HG02840 (cell line): ENCODE data around the gene INSR.
"Not testable (repeated sequence)": the region's sequence is repeated elsewhere in the genome, so short reads cannot be mapped to it uniquely, and the experiment has no call there.

Experiments used
- ATAC-seq: cut with Tn5 transposase; IDR thresholded peaks from one replicate; pipeline ENCODE4 v1.9.1; 2021; ENCODE audit warnings: mild to moderate bottlenecking, moderate library complexity, moderate number of reproducible peaks; ENCODE audit not compliant: unreplicated experiment, low FRiP score

The INSR gene

GRCh38 chr19:7149956-7150705, 144.1 kb downstream of the INSR start:
- no peak for ATAC-seq

- ATAC-seq = not testable (repeated sequence)
Observed at GRCh38 chr19:7147119-7147675, 147.0 kb downstream of the INSR start.

- not testable (repeated sequence) for ATAC-seq
Observed at GRCh38 chr19:7146086-7146485, 148.1 kb downstream of the INSR start.

GRCh38 chr19:7145494-7145893, 148.7 kb downstream of the INSR start:
- ATAC-seq = no peak

- ATAC-seq = no peak
Observed at GRCh38 chr19:7142771-7143170, 151.4 kb downstream of the INSR start.

GRCh38 chr19:7140137-7140536, 154.1 kb downstream of the INSR start:
- ATAC-seq = no peak

- no peak for ATAC-seq
Observed at GRCh38 chr19:7139095-7139494, 155.1 kb downstream of the INSR start.

- ATAC-seq = no peak
Observed at GRCh38 chr19:7138402-7138801, 155.8 kb downstream of the INSR start.

- no peak for ATAC-seq
Observed at GRCh38 chr19:7137120-7137519, 157.1 kb downstream of the INSR start.

- ATAC-seq = no peak
Observed at GRCh38 chr19:7132054-7132453, 162.2 kb downstream of the INSR start.

GRCh38 chr19:7130043-7130442, 164.2 kb downstream of the INSR start:
- ATAC-seq = no peak

- no peak for ATAC-seq
Observed at GRCh38 chr19:7126132-7126531, 168.1 kb downstream of the INSR start.

- no peak for ATAC-seq
Observed at GRCh38 chr19:7125221-7125620, 169.0 kb downstream of the INSR start.

GRCh38 chr19:7124782-7125181, 169.4 kb downstream of the INSR start:
- no peak for ATAC-seq

- ATAC-seq = no peak
Observed at GRCh38 chr19:7122701-7123100, 171.5 kb downstream of the INSR start.

- ATAC-seq = no peak
Observed at GRCh38 chr19:7120499-7120898, 173.7 kb downstream of the INSR start.

- no peak for ATAC-seq
Observed at GRCh38 chr19:7119582-7119981, 174.6 kb downstream of the INSR start.

- ATAC-seq = no peak
Observed at GRCh38 chr19:7117248-7117647, 177.0 kb downstream of the INSR start.

- ATAC-seq = no peak
Observed at GRCh38 chr19:7115721-7116120, 178.5 kb downstream of the INSR start.

GRCh38 chr19:7113233-7113632, 181.0 kb downstream of the INSR start:
- ATAC-seq = no peak

- ATAC-seq = no peak
Observed at GRCh38 chr19:7112675-7113074, 181.5 kb downstream of the INSR start.

GRCh38 chr19:7109678-7110289, 184.4 kb downstream of the INSR start:
- ATAC-seq = no peak
